B cell (primary cell): ENCODE measurements around the gene FBXO30. TPM values are rescaled to one million over a fixed set of nuclear protein-coding genes. Genes with fewer than 3 reads are reported as not detected.

Experiments
- ATAC-seq: fragments of 200-7000 bp; cut with Tn5 transposase; one replicate; pipeline ENCODE4 v1.10.0; 2021; ENCODE audit warnings: low read depth, mild to moderate bottlenecking, moderate number of reproducible peaks, moderate library complexity
- CTCF ChIA-PET: fragments of 350-600 bp; sonication (Branson Sonifier 250); formaldehyde crosslinking; loops from one replicate; lab custom pipeline; 2021; ENCODE audit warnings: antibody characterized with exemption, inconsistent platforms; lab: Charles Lee
- POLR2A ChIA-PET: fragments of 350-600 bp; sonication (Branson Sonifier 250); formaldehyde crosslinking; loops from one replicate; lab custom pipeline; 2021; ENCODE audit warnings: antibody characterized with exemption; lab: Charles Lee
- DNase-seq: peaks from one replicate; pipeline ENCODE4 v3.0.0; 2013
- H2AFZ ChIP-seq: 2 replicates; pipeline ENCODE4 v1.6.1; 2012; ENCODE audit warnings: mild to moderate bottlenecking, low read depth, low read length; ENCODE audit not compliant: insufficient read depth, poor library complexity, severe bottlenecking
- H3K27ac ChIP-seq, 2 donors: 1 replicate in 1 of 2; 2 replicates in 1 of 2; pipeline ENCODE4 v1.5.1; 2012 to 2013; ENCODE audit warnings: low read length in 2 of 2, mild to moderate bottlenecking in 2 of 2, moderate library complexity in 1 of 2
- H3K27me3 ChIP-seq, 4 experiments: fragments of 200-600 bp in 1 of 4; sonication (generic) in 1 of 4; replicated peaks in 1 of 4; 1 replicate in 2 of 4; 2 replicates in 2 of 4; pipeline versions ENCODE4 v1.6.1 to v1.7.0; 2013 to 2016; ENCODE audit warnings: low read length in 3 of 4, mild to moderate bottlenecking in 2 of 4, mixed read lengths in 1 of 4, moderate library complexity in 1 of 4; ENCODE audit not compliant: insufficient read depth in 4 of 4, control insufficient read depth in 3 of 4; ENCODE audit errors: control extremely low read depth in 1 of 4
- H3K36me3 ChIP-seq, 2 experiments: replicated peaks in 1 of 2; 1 replicate in 1 of 2; 2 replicates in 1 of 2; pipeline versions ENCODE4 v1.6.1 to v1.7.1; 2013; ENCODE audit warnings: low read length in 1 of 2; ENCODE audit not compliant: insufficient read depth in 2 of 2, control insufficient read depth in 1 of 2; ENCODE audit errors: control extremely low read depth in 1 of 2, extremely low read depth in 1 of 2
- H3K4me1 ChIP-seq, 2 donors: fragments of 200-600 bp in 1 of 2; sonication (generic) in 1 of 2; 1 replicate in 1 of 2; 2 replicates in 1 of 2; pipeline versions ENCODE4 v1.5.1 to v1.6.1; 2013 to 2017; ENCODE audit warnings: low read length in 2 of 2; ENCODE audit not compliant: control insufficient read depth in 2 of 2, insufficient read depth in 2 of 2
- H3K4me2 ChIP-seq: replicated peaks from 2 replicates; pipeline ENCODE3; 2012; ENCODE audit warnings: mild to moderate bottlenecking, low read depth, low read length; ENCODE audit not compliant: poor library complexity, severe bottlenecking
- H3K4me3 ChIP-seq, 5 experiments: fragments of 200-600 bp in 1 of 5; sonication (generic) in 1 of 5; 1 replicate in 3 of 5; 2 replicates in 2 of 5; pipeline versions ENCODE4 v1.5.1 to v1.7.0; 2011 to 2016; ENCODE audit warnings: low read length in 4 of 5, mild to moderate bottlenecking in 4 of 5, low read depth in 2 of 5, control low read depth in 1 of 5, moderate library complexity in 1 of 5; ENCODE audit not compliant: insufficient read depth in 1 of 5; ENCODE audit errors: control extremely low read depth in 1 of 5, extremely low read depth in 1 of 5
- H3K79me2 ChIP-seq: fragments of 200-600 bp; sonication (generic); one replicate; pipeline ENCODE4 v1.6.0; 2016; ENCODE audit warnings: low read length; ENCODE audit not compliant: control insufficient read depth, insufficient read depth
- H3K9ac ChIP-seq: fragments of 200-600 bp; sonication (generic); 2 replicates; pipeline ENCODE4 v1.6.1; 2017; ENCODE audit warnings: mild to moderate bottlenecking, low read length, moderate library complexity
- H3K9me3 ChIP-seq, 3 donors: one replicate each; pipeline versions ENCODE4 v1.6.1 to v1.7.1; 2013; ENCODE audit warnings: low read length in 2 of 3; ENCODE audit not compliant: control insufficient read depth in 2 of 3, insufficient read depth in 1 of 3; ENCODE audit errors: control extremely low read depth in 1 of 3
- H4K20me1 ChIP-seq: 2 replicates; pipeline ENCODE4 v1.6.0; 2012; ENCODE audit warnings: mild to moderate bottlenecking, low read length; ENCODE audit not compliant: insufficient read depth, control insufficient read depth, poor library complexity, severe bottlenecking
- H3K27ac Mint-ChIP-seq: one replicate; pipeline ENCODE4 v1.8.0; 2021; ENCODE audit warnings: mixed read lengths
- H3K27me3 Mint-ChIP-seq: one replicate; pipeline ENCODE4 v1.8.0; 2021; ENCODE audit warnings: mixed read lengths
- H3K4me1 Mint-ChIP-seq: one replicate; pipeline ENCODE4 v1.8.0; 2021; ENCODE audit warnings: mixed read lengths
- H3K4me3 Mint-ChIP-seq: one replicate; pipeline ENCODE4 v1.8.0; 2021; ENCODE audit warnings: mixed read lengths
- H3K9me3 Mint-ChIP-seq: one replicate; pipeline ENCODE4 v1.8.0; 2022; ENCODE audit warnings: mixed read lengths; ENCODE audit not compliant: insufficient read depth
- EZH2 ChIP-seq: IDR thresholded peaks from 2 replicates; pipeline ENCODE4 v1.6.1; 2012; ENCODE audit warnings: borderline replicate concordance, low read depth, mild to moderate bottlenecking, moderate library complexity, low read length; ENCODE audit not compliant: insufficient read depth, poor library complexity, severe bottlenecking
- WGBS: methylation state at CpG from one replicate; pipeline ENCODE4 v1.1.5; 2013; ENCODE audit warnings: missing lambda C conversion rate; ENCODE audit not compliant: insufficient coverage; 5-methylcytosine and 5-hydroxymethylcytosine counted together
- intact Hi-C: fragments of 100-400 bp; cut with micrococcal nuclease; formaldehyde crosslinking; loops from one replicate; pipeline ENCODE4 v1.10.0; 2022
- polyA plus RNA-seq: library from polyadenylated mRNA; depleted of rRNA; stranded (reverse); fragments of >200 nt; gene quantifications from 2 replicates; pipeline ENCODE4 v1.2.3, GENCODE V29; 2012
- total RNA-seq, 2 donors: library from RNA; stranded (reverse); fragments of 120-200 nt in 1 of 2; gene quantifications; 1 replicate in 1 of 2; 2 replicates in 1 of 2; pipeline versions ENCODE4 v1.2.3 to v1.2.4, GENCODE V29; 2013 to 2022
- TF ChIP-seq, protein P1 (sequence below): fragments of 200-600 bp; IDR thresholded peaks from one replicate; pipeline ENCODE4 v1.8.0; 2022; ENCODE audit warnings: antibody characterized with exemption, mild to moderate bottlenecking

Gene FBXO30
- total and polyA plus RNA-seq, 2 donors (not counting 1 experiment from before 2014, with no cell fraction given): 0.85 to 9.7 TPM

DNA sequence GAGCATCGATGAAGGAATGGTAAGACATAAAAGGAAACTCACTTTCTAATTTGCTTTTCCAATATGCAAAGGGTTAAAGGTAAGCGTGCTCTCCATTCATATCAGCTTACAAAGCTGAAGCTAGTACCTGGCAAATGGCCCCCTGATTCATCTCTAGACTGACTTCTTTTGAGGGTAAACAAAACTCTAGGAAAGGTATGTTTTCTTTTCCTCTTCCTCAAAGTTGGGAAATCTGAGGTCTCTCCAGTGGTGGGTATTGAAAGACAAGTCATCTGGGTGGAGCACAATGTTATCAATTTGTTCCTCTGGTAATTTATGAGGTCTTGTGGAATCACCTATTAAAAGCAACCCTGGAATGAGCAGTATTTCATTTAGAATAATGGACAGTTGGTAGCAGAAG lies 7.9 kb upstream of the FBXO30 start:
- POLR2A ChIA-PET: no interaction called here
- CTCF ChIA-PET: no interaction called here
- no peak for ATAC-seq

DNA sequence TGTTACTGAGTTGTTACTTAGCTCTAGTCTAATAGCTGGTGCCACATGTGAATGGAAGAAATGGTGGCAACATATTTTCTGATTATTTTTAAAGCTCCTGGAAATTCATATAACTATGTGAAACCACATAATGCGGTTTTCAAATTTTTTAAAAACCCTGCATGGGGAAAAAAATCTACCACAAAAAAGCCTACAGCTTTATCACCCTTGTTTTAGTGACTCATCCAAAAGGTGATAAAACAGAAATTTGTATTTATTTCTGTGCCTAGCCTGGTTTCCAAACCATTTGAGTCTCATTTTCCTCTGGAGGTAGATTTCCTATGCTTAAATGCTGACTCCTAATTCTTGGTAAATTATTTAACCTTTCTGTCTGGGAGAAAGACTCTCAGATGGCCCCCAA lies 5.4 kb upstream of the FBXO30 start:
- CTCF ChIA-PET: no interaction called here
- Mint-ChIP-seq H3K27ac (no peak overlapping the region), H3K4me3 (no peak overlapping the region), H3K9me3 (no peaks in the 10 kb centered on the region), H3K27me3 (no peaks in the 10 kb centered on the region), H3K4me1 (peaks cover 17% of the 10 kb centered on the region)
- no CpG with 5 or more reads among the region's 1 CpG for WGBS
- Histone ChIP-seq H3K4me3 (no peak overlapping the region), H3K27me3 (no peaks in the 10 kb centered on the region), H2AFZ (no peak overlapping the region), H3K4me2 (no peak overlapping the region), H3K9me3 (no peaks in the 10 kb centered on the region), H3K36me3 (peaks cover 0 to 3% of the 10 kb centered on the region in 2 experiments), H3K27ac (no peak overlapping the region), H3K4me1 (peaks cover 8 to 12% of the 10 kb centered on the region in 2 donors), H3K79me2 (peaks cover 5% of the 10 kb centered on the region), H4K20me1 (no peaks in the 10 kb centered on the region), H3K9ac (no peak overlapping the region)
- TF ChIP-seq EZH2: no peak
- TF ChIP-seq, protein P1, sequence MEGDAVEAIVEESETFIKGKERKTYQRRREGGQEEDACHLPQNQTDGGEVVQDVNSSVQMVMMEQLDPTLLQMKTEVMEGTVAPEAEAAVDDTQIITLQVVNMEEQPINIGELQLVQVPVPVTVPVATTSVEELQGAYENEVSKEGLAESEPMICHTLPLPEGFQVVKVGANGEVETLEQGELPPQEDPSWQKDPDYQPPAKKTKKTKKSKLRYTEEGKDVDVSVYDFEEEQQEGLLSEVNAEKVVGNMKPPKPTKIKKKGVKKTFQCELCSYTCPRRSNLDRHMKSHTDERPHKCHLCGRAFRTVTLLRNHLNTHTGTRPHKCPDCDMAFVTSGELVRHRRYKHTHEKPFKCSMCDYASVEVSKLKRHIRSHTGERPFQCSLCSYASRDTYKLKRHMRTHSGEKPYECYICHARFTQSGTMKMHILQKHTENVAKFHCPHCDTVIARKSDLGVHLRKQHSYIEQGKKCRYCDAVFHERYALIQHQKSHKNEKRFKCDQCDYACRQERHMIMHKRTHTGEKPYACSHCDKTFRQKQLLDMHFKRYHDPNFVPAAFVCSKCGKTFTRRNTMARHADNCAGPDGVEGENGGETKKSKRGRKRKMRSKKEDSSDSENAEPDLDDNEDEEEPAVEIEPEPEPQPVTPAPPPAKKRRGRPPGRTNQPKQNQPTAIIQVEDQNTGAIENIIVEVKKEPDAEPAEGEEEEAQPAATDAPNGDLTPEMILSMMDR: no peak
- intact Hi-C loops: no loop called here
- DNase-seq (no peak), ATAC-seq (no peak)
- POLR2A ChIA-PET: interaction anchor here (0.7 kb wide), 1 partner anchor 88 kb away, joined by 3 read pairs; no protein-coding TSS in a partner anchor

More for the DNA sequence above, 7.9 kb upstream of the FBXO30 start:
- no peaks in the 10 kb centered on the region for H3K4me1 Mint-ChIP-seq
- no peak overlapping the region for H3K27ac Mint-ChIP-seq
- Histone ChIP-seq H3K4me3 (no peak overlapping the region), H3K4me2 (no peak overlapping the region), H3K9me3 (no peaks in the 10 kb centered on the region), H3K79me2 (no peaks in the 10 kb centered on the region), H3K27me3 (no peaks in the 10 kb centered on the region), H3K27ac (no peak overlapping the region), H3K9ac (no peak overlapping the region), H4K20me1 (no peaks in the 10 kb centered on the region), H3K4me1 (no peaks in the 10 kb centered on the region), H2AFZ (no peak overlapping the region), H3K36me3 (peaks cover 0 to 4% of the 10 kb centered on the region in 2 experiments)
- H3K4me3 Mint-ChIP-seq: no peak overlapping the region
- intact Hi-C loops: no loop called here
- TF ChIP-seq, protein P1: no peak
- TF ChIP-seq EZH2: no peak
- no peaks in the 10 kb centered on the region for H3K27me3 Mint-ChIP-seq
- no peaks in the 10 kb centered on the region for H3K9me3 Mint-ChIP-seq
- WGBS: no CpG with 5 or more reads among the region's 2 CpGs
- DNase-seq: no peak
